ENCODE measurements around the gene TCF12. TPM values are rescaled to one million over a fixed set of nuclear protein-coding genes. Genes with fewer than 3 reads are reported as not detected.

Gene TCF12
- polyA plus RNA-seq, 3 donors, result 15.8 to 52.5 (median 27.6) TPM

- H3K4me3 ChIP-seq (replicated peaks in 1 of 3; ENCODE audit: low read depth in 2 of 3, low read length in 3 of 3), result no peak overlapping the region
- peaks cover 5% of the 10 kb centered on the region for H4K20me1 ChIP-seq (ENCODE audit: insufficient read depth, low read length)
- peaks cover 0 to 14% of the 10 kb centered on the region in 2 donors for H3K36me3 ChIP-seq (replicated peaks in 1 of 2; ENCODE audit: control insufficient read depth in 1 of 2, insufficient read depth in 2 of 2, low read length in 2 of 2)
- no peaks in the 10 kb centered on the region for H3K27me3 ChIP-seq (ENCODE audit: control insufficient read depth in 2 of 2, insufficient read depth in 2 of 2, low read length in 2 of 2)
- Mint-ChIP-seq H3K36me3 (peaks cover 19 to 27% of the 10 kb centered on the region in 2 donors), H3K27ac (peak overlapping the region in 3 of 7 donors; percentile 32 to 53 (median 33)), H3K9me3 (peaks cover 11 to 21% (median 17%) of the 10 kb centered on the region in 7 donors), H3K4me1 (peaks cover 55% of the 10 kb centered on the region), H3K27me3 (ENCODE audit: low read depth in 3 of 3) (no peaks in the 10 kb centered on the region), H3K4me3 (no peak overlapping the region)
- TF ChIP-seq, protein P1, sequence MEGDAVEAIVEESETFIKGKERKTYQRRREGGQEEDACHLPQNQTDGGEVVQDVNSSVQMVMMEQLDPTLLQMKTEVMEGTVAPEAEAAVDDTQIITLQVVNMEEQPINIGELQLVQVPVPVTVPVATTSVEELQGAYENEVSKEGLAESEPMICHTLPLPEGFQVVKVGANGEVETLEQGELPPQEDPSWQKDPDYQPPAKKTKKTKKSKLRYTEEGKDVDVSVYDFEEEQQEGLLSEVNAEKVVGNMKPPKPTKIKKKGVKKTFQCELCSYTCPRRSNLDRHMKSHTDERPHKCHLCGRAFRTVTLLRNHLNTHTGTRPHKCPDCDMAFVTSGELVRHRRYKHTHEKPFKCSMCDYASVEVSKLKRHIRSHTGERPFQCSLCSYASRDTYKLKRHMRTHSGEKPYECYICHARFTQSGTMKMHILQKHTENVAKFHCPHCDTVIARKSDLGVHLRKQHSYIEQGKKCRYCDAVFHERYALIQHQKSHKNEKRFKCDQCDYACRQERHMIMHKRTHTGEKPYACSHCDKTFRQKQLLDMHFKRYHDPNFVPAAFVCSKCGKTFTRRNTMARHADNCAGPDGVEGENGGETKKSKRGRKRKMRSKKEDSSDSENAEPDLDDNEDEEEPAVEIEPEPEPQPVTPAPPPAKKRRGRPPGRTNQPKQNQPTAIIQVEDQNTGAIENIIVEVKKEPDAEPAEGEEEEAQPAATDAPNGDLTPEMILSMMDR (IDR thresholded peaks at IDR 0.05), result no peak
- DNase-seq, result no peak
- peaks cover 7 to 13% of the 10 kb centered on the region in 2 donors for H3K9me3 ChIP-seq (replicated peaks in 1 of 2; ENCODE audit: control insufficient read depth in 1 of 2, insufficient read depth in 1 of 2, low read length in 2 of 2)
- no peak overlapping the region for H3K27ac ChIP-seq (ENCODE audit: low read depth in 1 of 2, low read length in 2 of 2)
- no peak overlapping the region for H3K4me2 ChIP-seq (replicated peaks; ENCODE audit: extremely low read depth, low read length, poor library complexity, severe bottlenecking)
- no peak overlapping the region for H2AFZ ChIP-seq (ENCODE audit: insufficient read depth, low read depth, low read length, poor library complexity, severe bottlenecking)
- peaks cover 15% of the 10 kb centered on the region for H3K79me2 ChIP-seq (ENCODE audit: insufficient read depth, low read length)
- H3K9ac ChIP-seq (ENCODE audit: insufficient read depth, low read length, poor library complexity, severe bottlenecking), result no peak overlapping the region
- H3K4me1 ChIP-seq (ENCODE audit: control insufficient read depth in 1 of 2, insufficient read depth in 2 of 2, low read length in 2 of 2), result peaks cover 22 to 42% of the 10 kb centered on the region in 2 donors
- intact Hi-C loops (cut with micrococcal nuclease), result loop anchor here (2.0 kb wide), 1 partner anchor 159 kb away; no protein-coding TSS in a partner anchor
Observed at GRCh38 chr15:57148262-57148661, 229.8 kb downstream of the TCF12 start.

GRCh38 chr15:57149196-57149595 lies 230.8 kb downstream of the TCF12 start:
- H3K27me3 ChIP-seq (ENCODE audit: control insufficient read depth in 2 of 2, insufficient read depth in 2 of 2, low read length in 2 of 2), result no peaks in the 10 kb centered on the region
- H3K4me2 ChIP-seq (replicated peaks; ENCODE audit: extremely low read depth, low read length, poor library complexity, severe bottlenecking), result no peak overlapping the region
- H3K9me3 ChIP-seq (replicated peaks in 1 of 2; ENCODE audit: control insufficient read depth in 1 of 2, insufficient read depth in 1 of 2, low read length in 2 of 2), result peaks cover 7 to 13% of the 10 kb centered on the region in 2 donors
- H2AFZ ChIP-seq (ENCODE audit: insufficient read depth, low read depth, low read length, poor library complexity, severe bottlenecking), result no peak overlapping the region
- Mint-ChIP-seq H3K9me3 (peaks cover 11 to 21% (median 17%) of the 10 kb centered on the region in 7 donors), H3K4me3 (no peak overlapping the region), H3K36me3 (peaks cover 19 to 30% of the 10 kb centered on the region in 2 donors), H3K4me1 (peaks cover 52% of the 10 kb centered on the region), H3K27ac (no peak overlapping the region), H3K27me3 (ENCODE audit: low read depth in 3 of 3) (no peaks in the 10 kb centered on the region)
- H3K79me2 ChIP-seq (ENCODE audit: insufficient read depth, low read length), result peaks cover 15% of the 10 kb centered on the region
- TF ChIP-seq, protein P1 (IDR thresholded peaks at IDR 0.05), result no peak
- intact Hi-C loops (cut with micrococcal nuclease), result loop anchor here (2.0 kb wide), 1 partner anchor 158 kb away; no protein-coding TSS in a partner anchor
- H3K27ac ChIP-seq (ENCODE audit: low read depth in 1 of 2, low read length in 2 of 2), result peak overlapping the region in 1 of 2 donors; percentile 11
- peak in 1 of 3 donors; percentile 33 for DNase-seq
- H3K9ac ChIP-seq (ENCODE audit: insufficient read depth, low read length, poor library complexity, severe bottlenecking), result no peak overlapping the region
- H3K4me1 ChIP-seq (ENCODE audit: control insufficient read depth in 1 of 2, insufficient read depth in 2 of 2, low read length in 2 of 2), result peaks cover 22 to 45% of the 10 kb centered on the region in 2 donors
- peaks cover 5% of the 10 kb centered on the region for H4K20me1 ChIP-seq (ENCODE audit: insufficient read depth, low read length)
- no peak overlapping the region for H3K4me3 ChIP-seq (replicated peaks in 1 of 3; ENCODE audit: low read depth in 2 of 3, low read length in 3 of 3)
- peaks cover 0 to 14% of the 10 kb centered on the region in 2 donors for H3K36me3 ChIP-seq (replicated peaks in 1 of 2; ENCODE audit: control insufficient read depth in 1 of 2, insufficient read depth in 2 of 2, low read length in 2 of 2)

Data from CD14-positive monocyte (primary cell).